GM12864 (cell line): ENCODE data around the gene TEX38.

Source experiments
- DNase-seq: peaks from one replicate; pipeline ENCODE4 v3.0.0-alpha.2; 2011; ENCODE audit warnings: low read depth
- H3K4me3 ChIP-seq: 2 replicates; pipeline ENCODE4 v1.5.1; 2011; ENCODE audit warnings: mild to moderate bottlenecking, low read depth, low read length, control low read depth
- CTCF ChIP-seq: IDR thresholded peaks from 2 replicates; pipeline ENCODE4 v1.5.1; 2011; ENCODE audit warnings: low read depth, mild to moderate bottlenecking, moderate library complexity, low read length, control low read depth, inconsistent platforms; ENCODE audit errors: missing control alignments

The TEX38 gene

GRCh38 chr1:46638921-46639320 is 32.7 kb upstream of the TEX38 start:
- H3K4me3 ChIP-seq = no peak overlapping the region
- no peak for DNase-seq
- TF ChIP-seq CTCF = no peak

- no peak overlapping the region for H3K4me3 ChIP-seq
- no peak for TF ChIP-seq CTCF
- no peak for DNase-seq
These were observed 32.1 kb upstream of the TEX38 start for GRCh38 chr1:46639547-46639946.

- DNase-seq = no peak
- no peak for TF ChIP-seq CTCF
- no peak overlapping the region for H3K4me3 ChIP-seq
These were observed 29.5 kb upstream of the TEX38 start for GRCh38 chr1:46642115-46642680.

GRCh38 chr1:46643368-46643775 is 28.3 kb upstream of the TEX38 start:
- TF ChIP-seq CTCF = no peak
- DNase-seq = no peak
- H3K4me3 ChIP-seq = no peak overlapping the region

- no peak for TF ChIP-seq CTCF
- no peak overlapping the region for H3K4me3 ChIP-seq
- no peak for DNase-seq
These were observed 25.8 kb upstream of the TEX38 start for GRCh38 chr1:46645815-46646214.

GRCh38 chr1:46646331-46646730 is 25.3 kb upstream of the TEX38 start:
- TF ChIP-seq CTCF = no peak
- H3K4me3 ChIP-seq = no peak overlapping the region
- DNase-seq = no peak

GRCh38 chr1:46646844-46647243 is 24.8 kb upstream of the TEX38 start:
- no peak for TF ChIP-seq CTCF
- no peak for DNase-seq
- H3K4me3 ChIP-seq = no peak overlapping the region
